Measurements from ENCODE around the gene SYT4.

DNA sequence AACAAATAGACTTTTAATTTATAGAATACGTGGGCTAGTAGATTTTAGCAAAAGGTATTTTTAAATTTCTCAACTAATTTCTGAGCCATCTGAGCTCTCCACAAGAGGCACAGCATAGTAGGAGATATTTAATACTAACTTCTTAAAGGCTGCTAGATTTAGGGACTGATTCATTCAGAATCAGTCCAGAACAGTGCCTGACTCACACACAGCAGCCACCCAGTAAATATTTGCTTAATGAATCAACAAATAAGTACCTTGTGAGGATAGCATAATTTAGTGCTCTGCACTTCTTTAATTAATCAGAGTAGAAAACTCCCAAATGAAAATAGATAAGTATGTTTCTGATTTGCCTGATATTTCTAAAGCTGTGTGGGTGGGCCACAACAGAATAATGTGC is 35.6 kb upstream of the SYT4 start:
- no peak for TF ChIP-seq FOSL1 (CRISPR knock-in tag; IDR thresholded peaks at IDR 0.05; ENCODE audit: borderline replicate concordance)
- TF ChIP-seq IRF2 (CRISPR knock-in tag; IDR thresholded peaks at IDR 0.05), result no peak
- TF ChIP-seq, protein P1, sequence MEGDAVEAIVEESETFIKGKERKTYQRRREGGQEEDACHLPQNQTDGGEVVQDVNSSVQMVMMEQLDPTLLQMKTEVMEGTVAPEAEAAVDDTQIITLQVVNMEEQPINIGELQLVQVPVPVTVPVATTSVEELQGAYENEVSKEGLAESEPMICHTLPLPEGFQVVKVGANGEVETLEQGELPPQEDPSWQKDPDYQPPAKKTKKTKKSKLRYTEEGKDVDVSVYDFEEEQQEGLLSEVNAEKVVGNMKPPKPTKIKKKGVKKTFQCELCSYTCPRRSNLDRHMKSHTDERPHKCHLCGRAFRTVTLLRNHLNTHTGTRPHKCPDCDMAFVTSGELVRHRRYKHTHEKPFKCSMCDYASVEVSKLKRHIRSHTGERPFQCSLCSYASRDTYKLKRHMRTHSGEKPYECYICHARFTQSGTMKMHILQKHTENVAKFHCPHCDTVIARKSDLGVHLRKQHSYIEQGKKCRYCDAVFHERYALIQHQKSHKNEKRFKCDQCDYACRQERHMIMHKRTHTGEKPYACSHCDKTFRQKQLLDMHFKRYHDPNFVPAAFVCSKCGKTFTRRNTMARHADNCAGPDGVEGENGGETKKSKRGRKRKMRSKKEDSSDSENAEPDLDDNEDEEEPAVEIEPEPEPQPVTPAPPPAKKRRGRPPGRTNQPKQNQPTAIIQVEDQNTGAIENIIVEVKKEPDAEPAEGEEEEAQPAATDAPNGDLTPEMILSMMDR (CRISPR knock-in tag; IDR thresholded peaks at IDR 0.05), result no peak
- no peak for TF ChIP-seq SMC3 (IDR thresholded peaks at IDR 0.05; ENCODE audit: low read length)
- no peak for TF ChIP-seq ZNF777 (CRISPR knock-in tag; IDR thresholded peaks at IDR 0.05)
- TF ChIP-seq NFE2L1 (CRISPR knock-in tag; IDR thresholded peaks at IDR 0.05; ENCODE audit: borderline replicate concordance), result no peak

Data from HepG2 (cell line).